ES-I3 (cell line): ENCODE results near the gene AKAP13.

Experiments
- H3K36me3 ChIP-seq: 2 replicates; pipeline ENCODE4 v1.6.1; 2013; ENCODE audit warnings: mild to moderate bottlenecking, low read length, control low read depth, moderate library complexity; ENCODE audit not compliant: insufficient read depth
- H3K4me1 ChIP-seq: 2 replicates; pipeline ENCODE4 v1.6.1; 2013; ENCODE audit warnings: mild to moderate bottlenecking, control low read depth, low read length; ENCODE audit not compliant: insufficient read depth
- H3K9ac ChIP-seq: 2 replicates; pipeline ENCODE4 v1.6.1; 2013; ENCODE audit warnings: low read depth, mild to moderate bottlenecking, low read length, moderate library complexity
- H3K9me3 ChIP-seq: 2 replicates; pipeline ENCODE4 v1.6.1; 2013; ENCODE audit warnings: mild to moderate bottlenecking, low read length, moderate library complexity; ENCODE audit not compliant: control insufficient read depth, insufficient read depth

The AKAP13 gene

GRCh38 chr15:85756411-85757072 is 376.1 kb downstream of the AKAP13 start:
- peaks cover 7% of the 10 kb centered on the region; the same call in 1 of the 2 replicates for H3K4me1 ChIP-seq
- no peaks in the 10 kb centered on the region for H3K9me3 ChIP-seq
- H3K36me3 ChIP-seq, result 0 out of 2 replicates have a peak, but pooled peaks cover 5% of the 10 kb centered on the region
- H3K9ac ChIP-seq, result no peak overlapping the region

GRCh38 chr15:85757073-85757938 is 376.9 kb downstream of the AKAP13 start:
- H3K9me3 ChIP-seq, result no peaks in the 10 kb centered on the region
- no peak overlapping the region for H3K9ac ChIP-seq
- H3K4me1 ChIP-seq, result peaks cover 6% of the 10 kb centered on the region; the same call in 1 of the 2 replicates
- 0 out of 2 replicates have a peak, but pooled peaks cover 5% of the 10 kb centered on the region for H3K36me3 ChIP-seq

- H3K36me3 ChIP-seq, result 0 out of 2 replicates have a peak, but pooled peaks cover 5% of the 10 kb centered on the region
- H3K9ac ChIP-seq, result no peak overlapping the region
- H3K9me3 ChIP-seq, result no peaks in the 10 kb centered on the region
- no peaks in the 10 kb centered on the region for H3K4me1 ChIP-seq
Observed at GRCh38 chr15:85757939-85758654, 377.7 kb downstream of the AKAP13 start.

GRCh38 chr15:85758655-85758978 is 378.2 kb downstream of the AKAP13 start:
- no peak overlapping the region for H3K9ac ChIP-seq
- H3K36me3 ChIP-seq, result 0 out of 2 replicates have a peak, but pooled peaks cover 5% of the 10 kb centered on the region
- H3K9me3 ChIP-seq, result no peaks in the 10 kb centered on the region
- no peaks in the 10 kb centered on the region for H3K4me1 ChIP-seq

GRCh38 chr15:85759376-85759775 is 379.0 kb downstream of the AKAP13 start:
- Histone ChIP-seq H3K9me3 (no peaks in the 10 kb centered on the region), H3K36me3 (0 out of 2 replicates have a peak, but pooled peaks cover 5% of the 10 kb centered on the region), H3K4me1 (no peaks in the 10 kb centered on the region), H3K9ac (no peak overlapping the region)

GRCh38 chr15:85760049-85760448 is 379.6 kb downstream of the AKAP13 start:
- no peak overlapping the region for H3K9ac ChIP-seq
- no peaks in the 10 kb centered on the region for H3K4me1 ChIP-seq
- 0 out of 2 replicates have a peak, but pooled peaks cover 5% of the 10 kb centered on the region for H3K36me3 ChIP-seq
- no peaks in the 10 kb centered on the region for H3K9me3 ChIP-seq

GRCh38 chr15:85760531-85761371 is 380.3 kb downstream of the AKAP13 start:
- no peaks in the 10 kb centered on the region for H3K4me1 ChIP-seq
- no peak overlapping the region for H3K9ac ChIP-seq
- H3K9me3 ChIP-seq, result no peaks in the 10 kb centered on the region
- H3K36me3 ChIP-seq, result 0 out of 2 replicates have a peak, but pooled peaks cover 5% of the 10 kb centered on the region

- H3K9me3 ChIP-seq, result no peaks in the 10 kb centered on the region
- peaks cover 5% of the 10 kb centered on the region; the same call in 1 of the 2 replicates for H3K4me1 ChIP-seq
- H3K36me3 ChIP-seq, result 0 out of 2 replicates have a peak, but pooled peaks cover 5% of the 10 kb centered on the region
- no peak overlapping the region for H3K9ac ChIP-seq
Observed at GRCh38 chr15:85761635-85762034, 381.2 kb downstream of the AKAP13 start.

GRCh38 chr15:85762039-85762755 is 381.8 kb downstream of the AKAP13 start:
- no peaks in the 10 kb centered on the region for H3K9me3 ChIP-seq
- 0 out of 2 replicates have a peak, but pooled peaks cover 5% of the 10 kb centered on the region for H3K36me3 ChIP-seq
- H3K4me1 ChIP-seq, result peaks cover 6% of the 10 kb centered on the region; the same call in 1 of the 2 replicates
- no peak overlapping the region for H3K9ac ChIP-seq

- Histone ChIP-seq H3K36me3 (0 out of 2 replicates have a peak, but pooled peaks cover 5% of the 10 kb centered on the region), H3K9ac (no peak overlapping the region), H3K9me3 (no peaks in the 10 kb centered on the region), H3K4me1 (peaks cover 6% of the 10 kb centered on the region; the same call in 1 of the 2 replicates)
Observed at GRCh38 chr15:85762756-85763127, 382.3 kb downstream of the AKAP13 start.

GRCh38 chr15:85763157-85763556 is 382.8 kb downstream of the AKAP13 start:
- H3K4me1 ChIP-seq, result peaks cover 6% of the 10 kb centered on the region; the same call in 1 of the 2 replicates
- 0 out of 2 replicates have a peak, but pooled peaks cover 5% of the 10 kb centered on the region for H3K36me3 ChIP-seq
- H3K9ac ChIP-seq, result no peak overlapping the region
- H3K9me3 ChIP-seq, result no peaks in the 10 kb centered on the region

- H3K36me3 ChIP-seq, result 0 out of 2 replicates have a peak, but pooled peaks cover 5% of the 10 kb centered on the region
- H3K4me1 ChIP-seq, result peaks cover 6% of the 10 kb centered on the region; the same call in 1 of the 2 replicates
- no peaks in the 10 kb centered on the region for H3K9me3 ChIP-seq
- H3K9ac ChIP-seq, result no peak overlapping the region
Observed at GRCh38 chr15:85763673-85764633, 383.6 kb downstream of the AKAP13 start.
